GM12891 (cell line): ENCODE measurements around the gene GBF1.

Source experiments
- POLR2A ChIP-seq: IDR thresholded peaks from 2 replicates; pipeline ENCODE4 v1.6.1; 2011; ENCODE audit warnings: low read depth, low read length, control low read depth
- POLR2AphosphoS5 ChIP-seq: IDR thresholded peaks from 2 replicates; pipeline ENCODE4 v1.6.1; 2011; ENCODE audit warnings: low read depth, low read length, control low read depth

- TF ChIP-seq POLR2AphosphoS5: no peak
- no peak for TF ChIP-seq POLR2A
Measured at GRCh38 chr10:102280397-102281101, 35.2 kb downstream of the GBF1 start.
